ENCODE data around the gene MTIF2.

DNA sequence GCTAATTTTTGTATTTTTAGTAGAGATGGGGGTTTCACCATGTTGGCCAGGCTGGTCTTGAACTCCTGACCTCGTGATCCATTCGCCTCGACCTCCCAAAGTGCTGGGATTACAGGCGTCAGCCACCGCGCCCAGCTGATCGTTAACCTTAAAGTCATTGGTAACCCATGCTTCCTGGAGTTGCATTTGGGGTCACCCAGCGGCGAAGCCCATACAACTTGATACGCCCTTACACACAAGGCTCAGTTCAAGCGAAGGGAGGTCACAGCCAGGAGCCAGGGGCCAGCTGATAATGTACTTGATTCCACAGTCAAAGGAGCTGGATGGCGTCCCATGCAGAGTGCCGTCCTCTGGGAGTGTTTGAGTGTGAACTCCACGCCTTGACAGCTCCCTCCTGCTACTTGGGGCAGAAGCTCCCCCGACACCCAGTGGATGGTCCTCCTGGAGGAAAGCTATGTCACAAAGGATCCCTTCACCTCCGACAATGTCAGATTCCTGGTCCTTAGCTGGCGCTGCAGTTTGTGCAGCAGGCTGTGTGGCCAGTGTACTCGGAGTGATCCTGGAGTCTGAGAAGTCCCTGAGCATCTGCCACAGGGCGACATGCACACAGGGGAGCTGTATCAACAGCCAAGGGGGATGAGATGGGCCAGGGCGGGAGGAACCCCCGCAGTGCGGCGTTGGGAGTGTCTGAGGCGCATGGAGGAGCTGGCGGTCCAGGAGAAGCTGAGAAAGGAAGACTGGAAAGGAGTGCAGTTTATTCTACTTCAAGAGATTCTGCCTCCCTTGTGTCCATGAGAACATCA is 44.9 kb downstream of the MTIF2 start:
- TF ChIP-seq, protein P1, sequence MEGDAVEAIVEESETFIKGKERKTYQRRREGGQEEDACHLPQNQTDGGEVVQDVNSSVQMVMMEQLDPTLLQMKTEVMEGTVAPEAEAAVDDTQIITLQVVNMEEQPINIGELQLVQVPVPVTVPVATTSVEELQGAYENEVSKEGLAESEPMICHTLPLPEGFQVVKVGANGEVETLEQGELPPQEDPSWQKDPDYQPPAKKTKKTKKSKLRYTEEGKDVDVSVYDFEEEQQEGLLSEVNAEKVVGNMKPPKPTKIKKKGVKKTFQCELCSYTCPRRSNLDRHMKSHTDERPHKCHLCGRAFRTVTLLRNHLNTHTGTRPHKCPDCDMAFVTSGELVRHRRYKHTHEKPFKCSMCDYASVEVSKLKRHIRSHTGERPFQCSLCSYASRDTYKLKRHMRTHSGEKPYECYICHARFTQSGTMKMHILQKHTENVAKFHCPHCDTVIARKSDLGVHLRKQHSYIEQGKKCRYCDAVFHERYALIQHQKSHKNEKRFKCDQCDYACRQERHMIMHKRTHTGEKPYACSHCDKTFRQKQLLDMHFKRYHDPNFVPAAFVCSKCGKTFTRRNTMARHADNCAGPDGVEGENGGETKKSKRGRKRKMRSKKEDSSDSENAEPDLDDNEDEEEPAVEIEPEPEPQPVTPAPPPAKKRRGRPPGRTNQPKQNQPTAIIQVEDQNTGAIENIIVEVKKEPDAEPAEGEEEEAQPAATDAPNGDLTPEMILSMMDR (IDR thresholded peaks at IDR 0.05): no peak
- TF ChIP-seq POLR2AphosphoS5 (IDR thresholded peaks at IDR 0.05): no peak
- TF ChIP-seq EP300 (IDR thresholded peaks at IDR 0.05): no peak
- TF ChIP-seq POLR2A (IDR thresholded peaks at IDR 0.05; ENCODE audit: low read depth): no peak
